ENCODE data around the gene PDGFRB.

The PDGFRB gene

DNA sequence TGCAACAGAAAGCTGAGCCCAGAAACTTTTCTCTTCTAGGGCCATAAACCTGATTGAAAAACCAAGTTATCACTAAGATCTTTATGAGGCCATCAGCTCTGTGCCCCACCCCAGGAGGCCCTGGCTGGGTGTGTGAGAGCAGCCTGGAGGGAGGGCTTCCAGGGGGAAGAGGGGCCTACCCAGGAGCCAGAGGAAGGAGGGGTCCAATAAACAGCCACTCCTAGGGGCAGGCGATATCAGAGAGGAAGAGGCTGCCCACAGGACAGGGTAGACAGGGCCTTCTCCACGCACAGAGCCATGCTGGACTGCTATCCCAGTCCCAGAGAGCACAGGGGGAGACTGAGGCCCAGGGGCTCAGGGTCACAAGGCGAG, 6.5 kb upstream of the PDGFRB start:
- no peak for DNase-seq

DNA sequence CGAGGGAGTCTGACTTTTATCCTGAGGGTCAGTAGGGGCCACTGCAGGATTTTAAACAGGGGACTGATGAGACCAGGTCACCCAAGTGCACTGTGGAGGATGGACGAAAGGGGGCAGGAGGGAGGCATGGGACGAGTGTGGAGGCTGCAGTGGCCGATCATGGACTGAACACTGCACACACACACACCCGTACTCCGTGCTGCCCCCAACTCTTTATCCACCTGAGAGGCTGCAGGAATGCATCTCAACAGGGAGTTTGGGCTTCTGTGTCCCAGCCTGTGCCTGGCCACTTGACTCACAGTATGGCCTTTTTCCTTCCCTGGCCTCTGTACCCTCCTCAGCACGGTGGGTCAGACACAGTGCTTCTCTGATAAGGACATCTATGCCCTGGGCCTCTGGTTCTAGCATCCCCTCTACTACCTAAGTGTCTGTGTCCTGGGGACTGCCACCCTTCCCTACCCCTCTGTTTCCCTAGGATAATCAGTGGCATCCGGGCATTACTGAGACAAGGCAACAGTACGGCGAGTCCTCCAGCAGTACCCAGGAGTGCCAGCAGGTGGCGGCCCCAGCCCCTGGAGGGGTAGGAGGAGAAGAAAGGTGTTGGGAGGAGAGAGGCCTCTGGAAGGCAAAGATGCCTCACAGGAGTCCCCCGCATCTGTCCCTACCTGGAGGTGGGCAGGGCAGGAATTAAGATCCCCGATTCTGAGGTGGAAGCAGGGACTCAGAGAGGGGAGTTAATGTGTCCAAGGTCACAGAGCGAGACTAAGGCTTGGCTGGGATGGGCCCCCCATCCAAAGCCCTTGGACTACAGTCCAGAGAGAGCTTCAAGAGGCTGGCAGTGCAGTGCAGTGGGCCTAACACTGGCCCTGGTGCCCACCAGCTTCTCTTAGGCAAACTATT, 5.8 kb upstream of the PDGFRB start:
- peak; percentile 50 for DNase-seq

GRCh38 chr5:150160448-150161081, 4.9 kb upstream of the PDGFRB start:
- DNase-seq: no peak

GRCh38 chr5:150159741-150160179, 4.1 kb upstream of the PDGFRB start:
- DNase-seq: no peak

DNA sequence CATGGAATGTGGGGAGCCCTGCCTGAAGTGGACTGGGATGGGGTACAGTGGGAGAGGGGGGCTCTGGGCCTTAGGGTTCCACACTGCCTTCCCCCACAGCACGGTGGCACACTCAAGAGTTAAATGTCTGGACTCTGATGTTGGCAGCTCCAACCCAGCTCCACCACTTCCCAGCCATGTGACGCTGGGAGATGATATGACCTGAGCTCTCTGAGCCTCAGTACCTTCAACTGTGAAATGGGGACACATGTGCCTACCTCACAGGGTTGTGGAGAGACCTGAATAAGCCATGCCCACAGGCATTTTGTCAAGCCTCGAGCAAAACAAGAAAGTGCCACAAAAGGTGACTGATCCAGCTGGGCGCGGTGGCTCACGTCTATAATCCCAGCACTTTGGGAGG, 3.4 kb upstream of the PDGFRB start:
- DNase-seq: no peak

- DNase-seq: no peak
Observed at GRCh38 chr5:150158170-150158949, 2.7 kb upstream of the PDGFRB start.

DNA sequence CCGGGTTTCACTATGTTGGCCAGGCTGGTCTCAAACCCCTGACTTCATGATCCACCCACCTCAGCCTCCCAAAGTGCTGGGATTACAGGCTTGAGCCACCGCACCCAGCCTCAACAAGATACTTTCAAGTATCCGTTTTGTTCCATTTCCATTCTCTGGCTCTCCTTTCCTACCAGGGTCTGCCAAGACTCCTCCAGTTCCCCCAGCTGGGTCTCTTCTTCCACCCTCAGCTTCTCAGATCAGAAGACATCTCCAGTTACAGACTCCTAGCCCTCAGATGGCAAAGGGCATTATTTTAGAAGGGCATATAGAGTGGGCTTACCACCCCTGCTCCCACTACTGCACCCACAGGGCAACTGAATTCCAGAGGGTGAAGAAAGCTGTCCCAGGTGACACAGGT, 1.5 kb upstream of the PDGFRB start:
- no peak for DNase-seq

- DNase-seq: no peak
Observed at GRCh38 chr5:150156540-150156939, 895 bp upstream of the PDGFRB start.

- no peak for DNase-seq
Observed at GRCh38 chr5:150156027-150156368, 353 bp upstream of the PDGFRB start.

GRCh38 chr5:150154618-150155128, 972 bp downstream of the PDGFRB start:
- DNase-seq: no peak

DNA sequence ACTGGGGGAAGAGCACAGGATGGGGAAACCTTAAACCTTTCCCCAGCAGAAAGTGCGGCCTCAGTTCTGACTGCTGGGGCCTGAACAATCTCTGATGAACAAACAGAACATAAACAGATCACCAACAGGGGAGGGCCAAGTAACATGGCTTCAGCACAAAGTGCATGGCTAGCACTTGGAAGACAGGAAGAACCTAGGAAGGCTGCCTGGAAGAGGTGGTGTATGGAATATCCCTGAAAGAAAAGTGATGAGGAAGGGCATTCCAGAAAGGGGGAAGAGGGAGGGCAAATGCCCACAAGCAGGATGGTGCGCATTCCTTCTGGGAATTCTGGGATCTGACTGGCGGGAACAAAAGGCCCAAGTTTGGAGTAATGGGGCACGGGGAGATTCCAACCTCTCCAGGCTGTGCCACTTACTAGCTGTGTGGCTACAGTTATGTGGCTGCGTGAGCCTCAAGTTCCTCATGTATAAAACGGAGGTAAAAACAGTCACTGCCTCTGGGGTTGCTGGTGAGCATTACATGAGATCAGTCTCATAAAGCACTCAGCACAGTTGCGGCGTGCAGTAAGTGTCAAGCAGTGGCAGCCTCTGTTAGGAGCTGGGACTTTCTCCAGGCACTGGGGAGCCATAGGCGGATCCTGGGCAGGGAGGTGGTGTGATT, 1.6 kb downstream of the PDGFRB start:
- DNase-seq: no peak

GRCh38 chr5:150153483-150153882, 2.2 kb downstream of the PDGFRB start:
- DNase-seq: no peak

DNA sequence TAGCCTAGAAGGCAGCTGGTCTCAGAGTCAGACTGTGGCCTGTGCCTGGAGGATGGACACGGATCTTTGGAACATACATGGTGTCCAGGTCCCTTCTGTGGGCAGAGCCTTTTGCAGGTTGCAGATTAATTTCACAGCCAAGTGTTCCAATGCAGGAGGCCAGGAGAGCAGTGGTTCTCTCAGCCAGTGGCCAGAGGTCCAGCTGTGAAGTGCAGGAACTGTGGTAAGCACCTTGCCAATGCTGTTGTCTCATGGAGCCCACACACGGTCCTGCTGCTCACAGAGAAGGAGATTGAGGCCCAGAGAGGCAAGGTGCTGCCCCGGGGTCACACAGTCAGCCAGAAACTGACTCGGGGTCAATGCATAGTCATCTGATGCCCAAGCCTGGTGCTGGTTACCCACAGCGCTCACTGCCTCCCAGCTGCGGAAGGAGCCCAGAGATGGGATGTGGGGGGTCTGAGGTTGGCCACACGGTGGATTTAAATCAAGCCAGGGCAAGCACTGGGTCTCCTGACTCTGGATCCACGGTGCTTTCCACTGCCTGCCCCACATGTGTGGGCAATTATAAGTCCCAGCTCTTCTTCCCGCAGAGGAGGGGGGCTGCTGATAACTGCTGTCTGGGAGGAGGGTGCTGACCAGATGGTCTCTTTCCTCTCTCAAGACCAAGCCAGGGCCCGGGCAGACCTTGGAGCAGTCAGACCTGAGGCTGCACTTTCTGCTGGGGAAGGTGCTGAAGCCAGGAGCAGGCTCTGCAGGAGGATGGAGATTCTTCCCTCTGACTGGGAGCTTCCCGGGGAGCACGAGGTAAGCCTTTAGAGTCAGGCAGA, 2.8 kb downstream of the PDGFRB start:
- DNase-seq: no peak

- DNase-seq: no peak
Observed at GRCh38 chr5:150149618-150150017, 6.0 kb downstream of the PDGFRB start.

DNA sequence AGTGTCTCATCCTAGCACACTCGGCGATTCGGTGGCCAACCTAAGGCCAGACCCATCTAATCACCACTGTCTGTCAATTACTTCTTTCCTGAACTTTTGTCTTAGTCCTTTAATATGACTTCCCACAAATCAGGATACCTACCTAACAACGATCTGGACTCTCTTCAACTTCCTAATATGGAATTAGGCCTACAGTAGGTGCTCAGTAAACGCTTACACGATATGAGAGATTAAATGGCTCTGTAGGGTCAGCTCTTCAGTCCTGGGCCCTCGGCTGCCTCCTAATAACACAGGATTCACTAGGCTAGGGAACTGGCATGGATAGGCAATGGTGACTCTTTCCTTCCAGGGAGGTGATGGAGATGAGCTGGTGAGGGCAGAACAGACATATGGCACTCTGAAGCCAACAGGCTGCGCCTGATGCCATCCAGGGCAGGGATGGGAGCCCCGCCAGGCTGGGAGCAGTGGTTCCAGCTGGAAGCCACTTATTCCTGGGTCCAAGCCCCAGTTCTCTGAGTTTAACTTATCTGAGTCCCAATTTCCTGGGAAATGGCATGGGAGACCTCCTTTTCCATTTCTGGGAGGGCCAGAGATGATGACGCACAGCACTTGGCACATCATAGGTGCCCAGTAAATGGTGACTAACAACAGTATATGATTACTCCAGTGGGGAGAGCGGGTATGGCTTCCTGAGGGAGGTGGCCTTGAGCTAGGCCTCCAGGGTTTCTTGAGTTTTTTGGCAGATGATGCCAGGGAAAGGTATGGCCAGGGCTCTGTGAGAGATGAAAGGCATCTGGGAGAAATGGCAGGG, 7.3 kb downstream of the PDGFRB start:
- no peak for DNase-seq

DNA sequence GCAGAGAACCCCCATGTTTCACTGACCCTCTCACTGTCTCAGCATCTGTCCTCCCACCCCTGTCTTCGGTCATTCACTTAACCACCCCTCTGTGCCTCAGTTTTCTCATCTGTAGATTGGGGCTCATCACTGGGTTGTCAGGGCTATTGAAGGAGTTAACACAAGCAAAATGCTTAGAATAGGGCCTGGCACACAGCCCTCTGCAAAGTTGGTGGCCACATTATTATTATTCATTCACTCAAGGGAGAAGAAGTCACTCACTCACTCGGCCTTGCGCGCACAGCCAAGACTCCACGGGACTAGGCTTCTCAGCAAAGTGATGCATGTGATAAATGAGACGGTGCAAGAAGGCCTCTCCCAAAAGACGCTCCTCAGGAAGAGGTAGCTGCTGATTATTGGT, 8.0 kb downstream of the PDGFRB start:
- DNase-seq: no peak

GRCh38 chr5:150146862-150147601, 8.6 kb downstream of the PDGFRB start:
- DNase-seq: no peak

DNA sequence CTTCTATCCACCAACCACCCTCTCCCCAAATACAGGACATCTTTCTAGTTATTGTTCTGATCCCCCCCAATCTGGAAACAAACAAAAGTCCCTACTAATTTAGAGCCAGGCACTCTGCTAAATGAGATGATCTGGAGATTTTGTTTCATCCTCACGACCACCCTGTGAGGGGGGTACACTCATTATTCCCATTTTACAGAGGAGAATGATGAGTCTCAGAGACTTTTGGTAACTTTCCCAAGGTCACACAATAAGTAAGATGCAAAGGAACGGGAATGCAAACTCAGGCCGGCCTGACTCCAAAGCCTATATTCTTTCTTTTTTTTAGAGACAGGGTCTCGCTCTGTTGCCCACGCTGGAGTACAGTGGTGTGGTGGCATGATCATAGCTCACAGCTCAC, 9.4 kb downstream of the PDGFRB start:
- DNase-seq: no peak

DNA sequence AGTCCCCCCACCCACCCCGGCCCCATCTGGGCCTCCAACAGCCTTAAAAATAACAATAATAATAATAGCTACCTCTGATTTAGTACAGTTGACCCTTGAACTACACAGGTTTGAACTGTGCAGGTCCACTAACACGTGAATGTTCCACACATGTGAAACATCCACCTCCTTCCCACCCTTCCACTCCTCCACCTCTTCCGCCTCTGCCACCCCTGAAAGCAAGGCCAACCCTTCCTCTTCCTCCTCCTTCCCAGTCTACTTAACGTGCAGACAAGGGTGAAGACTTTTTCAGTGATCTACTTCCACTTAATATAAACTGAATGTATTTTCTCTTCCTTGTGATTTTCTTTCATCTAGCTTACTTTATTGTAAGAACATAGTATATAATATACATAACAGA, 10.8 kb downstream of the PDGFRB start:
- DNase-seq: no peak

DNA sequence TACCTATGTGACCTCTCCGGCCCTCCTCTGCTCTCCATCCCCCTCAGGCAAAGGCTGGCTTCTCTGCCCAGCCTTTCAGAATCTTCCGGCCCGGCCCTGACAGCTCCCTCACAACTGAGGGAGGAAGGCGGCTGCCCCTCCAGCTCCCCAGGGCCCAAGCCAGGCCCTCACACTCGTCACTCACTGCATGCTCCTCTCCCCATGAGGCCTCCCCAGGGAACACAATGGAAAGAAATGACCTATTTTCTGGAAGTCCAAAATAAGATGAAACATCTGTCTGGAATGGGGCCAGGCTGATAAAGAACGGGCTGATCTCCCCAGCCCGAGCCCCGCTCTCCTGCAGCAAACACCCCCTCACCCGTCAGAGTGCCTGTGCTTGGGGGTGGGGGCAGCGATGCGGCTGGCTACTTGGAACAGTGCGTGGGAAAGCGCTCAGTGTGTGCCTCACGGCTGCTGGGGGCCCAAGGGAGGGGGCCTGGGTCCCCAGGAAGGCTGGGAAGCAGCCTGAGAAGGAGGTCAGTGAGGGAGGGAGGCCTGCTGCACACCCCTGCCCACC, 11.3 kb downstream of the PDGFRB start:
- no peak for DNase-seq
